Endothelial cell of umbilical vein (primary cell): Measurements from ENCODE around the gene SIRPA. TPM values are rescaled to one million over a fixed set of nuclear protein-coding genes. Genes with fewer than 3 reads are reported as not detected.

Experiments used
- BruUV-seq: library from RNA; stranded (reverse); fragments of 400-500 nt; replicated peaks from 2 replicates; lab custom pipeline; 2021; lab: Mats Ljungman, UMichigan
- CTCF ChIA-PET: fragments of 300-600, 350-600 bp; sonication (Branson Sonifier 250); formaldehyde crosslinking; loops from one replicate; lab custom pipeline; 2021; ENCODE audit warnings: antibody characterized with exemption, inconsistent platforms; lab: Charles Lee
- POLR2A ChIA-PET: fragments of 300-600, 350-600 bp; sonication (Branson Sonifier 250); formaldehyde crosslinking; loops from one replicate; lab custom pipeline; 2021; ENCODE audit warnings: antibody characterized with exemption, inconsistent platforms; lab: Charles Lee
- DNase-seq: peaks from one replicate; pipeline ENCODE4 v3.0.0-alpha.2; 2011; ENCODE audit warnings: low read depth, low spot score
- FAIRE-seq: peaks from 2 replicates; lab custom pipeline; 2011; peaks lifted over from hg19 to GRCh38; lab: Jason Lieb, UNC
- H2AFZ ChIP-seq: 2 replicates; pipeline ENCODE4 v1.6.0; 2012; ENCODE audit warnings: low read depth, low read length, control low read depth, inconsistent platforms
- H3K27ac ChIP-seq: 2 replicates; pipeline ENCODE4 v1.5.1; 2011; ENCODE audit warnings: low read depth, mild to moderate bottlenecking, control low read depth, low read length, moderate library complexity; ENCODE audit not compliant: insufficient read depth
- H3K27me3 ChIP-seq, 2 experiments: 2 replicates each; pipeline versions ENCODE4 v1.6.0 to v1.6.1; 2011; ENCODE audit warnings: low read length in 2 of 2, mixed read lengths in 1 of 2; ENCODE audit not compliant: control insufficient read depth in 2 of 2, insufficient read depth in 2 of 2
- H3K36me3 ChIP-seq, 2 experiments: 2 replicates in 1 of 2; 3 replicates in 1 of 2; pipeline ENCODE4 v1.5.1; 2011; ENCODE audit warnings: low read length in 2 of 2, mild to moderate bottlenecking in 1 of 2, moderate library complexity in 1 of 2; ENCODE audit not compliant: control insufficient read depth in 2 of 2, insufficient read depth in 2 of 2; ENCODE audit errors: extremely low read depth in 1 of 2
- H3K4me1 ChIP-seq: 3 replicates; pipeline ENCODE4 v1.5.1; 2011; ENCODE audit warnings: mild to moderate bottlenecking, low read length; ENCODE audit not compliant: control insufficient read depth, insufficient read depth; ENCODE audit errors: extremely low read depth
- H3K4me2 ChIP-seq: 2 replicates; pipeline ENCODE4 v1.6.1; 2011; ENCODE audit warnings: low read length, control low read depth, mixed read lengths; ENCODE audit not compliant: insufficient read depth
- H3K4me3 ChIP-seq, 3 experiments: fragments of 200-600 bp in 1 of 3; sonication (generic), shearing (Covaris generic) in 1 of 3; replicated peaks in 1 of 3; 2 replicates each; pipeline ENCODE4 v1.5.1; 2011 to 2016; ENCODE audit warnings: control low read depth in 3 of 3, low read length in 3 of 3, mild to moderate bottlenecking in 2 of 3, inconsistent platforms in 1 of 3, low read depth in 1 of 3, moderate library complexity in 1 of 3; ENCODE audit not compliant: insufficient read depth in 1 of 3
- H3K79me2 ChIP-seq: 2 replicates; pipeline ENCODE4 v1.6.0; 2012; ENCODE audit warnings: low read length, inconsistent platforms; ENCODE audit not compliant: control insufficient read depth, insufficient read depth
- H3K9ac ChIP-seq: replicated peaks from 2 replicates; pipeline ENCODE3; 2011; ENCODE audit warnings: low read length, control low read depth; ENCODE audit not compliant: insufficient read depth; ENCODE audit errors: extremely low read depth
- H3K9me1 ChIP-seq: replicated peaks from 3 replicates; pipeline ENCODE4 v1.6.0; 2011; ENCODE audit warnings: mild to moderate bottlenecking, low read length; ENCODE audit not compliant: control insufficient read depth, insufficient read depth; ENCODE audit errors: extremely low read depth
- H3K9me3 ChIP-seq: replicated peaks from 2 replicates; pipeline ENCODE4 v1.5.1; 2012; ENCODE audit warnings: low read length, inconsistent platforms; ENCODE audit not compliant: control insufficient read depth, insufficient read depth
- H4K20me1 ChIP-seq: replicated peaks from 2 replicates; pipeline ENCODE3; 2011; ENCODE audit warnings: mild to moderate bottlenecking, low read length; ENCODE audit not compliant: control insufficient read depth, insufficient read depth; ENCODE audit errors: extremely low read depth
- CTCF ChIP-seq, 2 donors: IDR thresholded peaks; 1 replicate in 1 of 2; 2 replicates in 1 of 2; pipeline ENCODE4 v1.5.1; 2011; ENCODE audit warnings: low read length in 2 of 2, mild to moderate bottlenecking in 2 of 2, moderate library complexity in 2 of 2, control low read depth in 1 of 2, inconsistent platforms in 1 of 2, low read depth in 1 of 2; ENCODE audit not compliant: insufficient read depth in 1 of 2; ENCODE audit errors: extremely low read depth in 1 of 2
- EZH2 ChIP-seq: IDR thresholded peaks from 2 replicates; pipeline ENCODE4 v1.6.1; 2012; ENCODE audit warnings: borderline replicate concordance, low read depth, mild to moderate bottlenecking, moderate library complexity, low read length, inconsistent platforms; ENCODE audit not compliant: severe bottlenecking
- FOS ChIP-seq: IDR thresholded peaks from 2 replicates; pipeline ENCODE4 v1.6.1; 2011; ENCODE audit warnings: mild to moderate bottlenecking, low read length, moderate library complexity, borderline replicate concordance; ENCODE audit not compliant: insufficient read depth
- GATA2 ChIP-seq: IDR thresholded peaks from 2 replicates; pipeline ENCODE4 v1.7.0; 2011; ENCODE audit warnings: low read depth, mild to moderate bottlenecking, moderate library complexity, mixed read lengths, low read length; ENCODE audit not compliant: insufficient read length, insufficient read depth
- JUN ChIP-seq: IDR thresholded peaks from 2 replicates; pipeline ENCODE4 v1.6.1; 2011; ENCODE audit warnings: borderline replicate concordance, low read depth; ENCODE audit not compliant: insufficient read length, insufficient read depth
- MYC ChIP-seq: IDR thresholded peaks from one replicate; pipeline ENCODE4 v1.6.1; 2011; ENCODE audit warnings: mild to moderate bottlenecking, low read depth, low read length
- POLR2A ChIP-seq: IDR thresholded peaks from 2 replicates; pipeline ENCODE4 v1.6.1; 2012; ENCODE audit warnings: low read depth, mild to moderate bottlenecking, control low read depth, low read length
- POLR2AphosphoS5 ChIP-seq: IDR thresholded peaks from 2 replicates; pipeline ENCODE4 v1.6.1; 2012; ENCODE audit warnings: low read depth, mild to moderate bottlenecking, control low read depth, low read length, moderate library complexity; ENCODE audit not compliant: insufficient read depth
- dilution Hi-C: fragments of 300-500 bp; cut with MboI; formaldehyde crosslinking; loops from one replicate; pipeline ENCODE4 v1.15.0; 2019; ENCODE audit warnings: low sequenced_read_pairs; ENCODE audit not compliant: extremely low pct_ligation_motif_present
- intact Hi-C: fragments of 100-400 bp; cut with micrococcal nuclease; formaldehyde crosslinking; loops from one replicate; pipeline ENCODE4 v1.10.0; 2022
- polyA plus RNA-seq, 4 experiments: library from polyadenylated mRNA; depleted of rRNA in 3 of 4; stranded (reverse) in 3 of 4; unstranded in 1 of 4; fragments of >200 nt; gene quantifications; 2 replicates each; pipeline versions ENCODE4 v1.2.1 to v1.2.3, GENCODE V29; 2011 to 2012; ENCODE audit warnings: missing spikeins in 1 of 4
- total RNA-seq: library from RNA; stranded (reverse); gene quantifications from 2 replicates; pipeline ENCODE4 v1.2.3, GENCODE V29; 2021
- TF ChIP-seq, protein P1 (sequence below): IDR thresholded peaks from 2 replicates; pipeline ENCODE4 v1.6.1; 2011; ENCODE audit not compliant: insufficient read depth, insufficient read length

SIRPA gene
- total and polyA plus RNA-seq, 2 donors (not counting 3 experiments of a cell fraction or from before 2014, with no cell fraction given): 29.9 to 59.2 TPM

GRCh38 chr20:1867495-1868260 lies 27.5 kb upstream of the SIRPA start:
- dilution Hi-C loops: no loop called here
- no peak for DNase-seq
- Histone ChIP-seq H3K36me3 (no peaks in the 10 kb centered on the region), H3K4me3 (no peak overlapping the region), H3K4me1 (no peaks in the 10 kb centered on the region), H3K79me2 (no peaks in the 10 kb centered on the region), H4K20me1 (no peaks in the 10 kb centered on the region), H2AFZ (no peak overlapping the region), H3K27me3 (peaks cover 10 to 12% of the 10 kb centered on the region in 2 experiments), H3K9ac (no peak overlapping the region), H3K9me3 (no peaks in the 10 kb centered on the region), H3K9me1 (no peaks in the 10 kb centered on the region), H3K27ac (no peak overlapping the region), H3K4me2 (no peak overlapping the region)
- FAIRE-seq: no peak
- POLR2A ChIA-PET: no interaction called here
- TF ChIP-seq POLR2A (no peak), CTCF (IDR thresholded peaks at IDR 0.05; ENCODE audit: extremely low read depth in 1 of 2, insufficient read depth in 1 of 2, low read depth in 1 of 2, low read length in 2 of 2) (no peak), MYC (no peak), GATA2 (no peak), EZH2 (no peak), POLR2AphosphoS5 (no peak), JUN (no peak), FOS (no peak)
- TF ChIP-seq, protein P1, sequence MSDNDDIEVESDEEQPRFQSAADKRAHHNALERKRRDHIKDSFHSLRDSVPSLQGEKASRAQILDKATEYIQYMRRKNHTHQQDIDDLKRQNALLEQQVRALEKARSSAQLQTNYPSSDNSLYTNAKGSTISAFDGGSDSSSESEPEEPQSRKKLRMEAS: no peak
- intact Hi-C loops: loop anchor here (2.0 kb wide), 1 partner anchor 65 kb away; no protein-coding TSS in a partner anchor
- CTCF ChIA-PET: interaction anchor here (0.6 to 2.3 kb wide), 4 partner anchors 21 to 91 kb away, joined by 3 to 8 read pairs (median 4); no protein-coding TSS in a partner anchor
- BruUV-seq: no TSS peak
